RWPE1 (cell line): ENCODE data around the gene BICD2.
"Not testable (repeated sequence)": the region's sequence is repeated elsewhere in the genome, so short reads cannot be mapped to it uniquely, and the experiment has no call there.

Experiments used
- CTCF ChIA-PET: fragments of 350-600 bp; sonication (Branson Sonifier 250); formaldehyde crosslinking; extraction: SDS; loops from one replicate; lab custom pipeline; 2021; lab: Yijun Ruan, JAX
- POLR2A ChIA-PET: fragments of 400-600 bp; formaldehyde crosslinking; extraction: SDS; loops from one replicate; lab custom pipeline; 2020; ENCODE audit warnings: antibody characterized with exemption; ENCODE audit not compliant: low non-redundant PET; lab: Yijun Ruan, JAX
- DNase-seq: peaks from one replicate; pipeline ENCODE4 v3.0.0; 2012; ENCODE audit warnings: low spot score
- H3K27ac ChIP-seq: fragments of 450-650 bp; 2 replicates; pipeline ENCODE4 v1.5.1; 2017
- TF ChIP-seq, protein P1 (sequence below): fragments of 450-650 bp; conservative IDR thresholded peaks from 2 replicates; pipeline ENCODE4 v1.5.1; 2017; ENCODE audit warnings: low read depth, mild to moderate bottlenecking

The BICD2 gene

DNA sequence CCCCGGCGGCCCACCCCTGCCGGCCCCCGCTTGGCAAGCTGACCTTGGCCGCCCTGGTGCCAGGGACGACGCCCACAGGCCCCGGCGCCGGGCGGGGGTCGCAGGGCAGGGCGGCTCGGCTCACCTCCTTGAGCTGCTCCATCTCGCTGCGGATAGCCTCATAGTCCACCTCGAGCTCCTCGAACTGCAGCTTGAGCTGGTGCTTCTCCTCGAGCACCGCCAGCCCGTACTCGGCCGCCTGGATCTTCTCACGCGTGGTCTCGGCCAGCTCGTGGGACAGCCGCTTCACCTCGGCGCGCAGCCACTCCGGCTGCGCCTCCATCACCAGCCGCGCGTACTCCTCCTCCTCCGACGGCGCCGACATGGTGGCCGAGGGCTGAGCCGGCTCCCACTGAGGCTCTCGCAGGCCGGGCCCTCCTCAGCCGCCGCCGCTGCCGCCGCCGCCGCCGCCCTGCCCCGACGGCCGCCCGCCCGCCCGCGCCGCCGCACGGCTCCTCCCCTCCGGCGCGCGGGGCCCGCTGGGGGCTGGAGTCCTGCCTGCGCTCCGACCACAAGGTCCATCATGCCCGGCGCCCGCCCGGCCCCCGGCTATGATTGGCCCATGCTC is at the start of gene BICD2:
Gene BICD2 (minus strand): TSS at position 453 of the 607 bp plus-strand sequence. CDS start 89 bp downstream, at position 364.
- CTCF ChIA-PET: interaction anchor here (0.6 to 2.8 kb wide), 16 partner anchors 12 to 762 kb away, joined by 3 to 14 read pairs (median 4); no protein-coding TSS in a partner anchor
- H3K27ac ChIP-seq: peak within 1 kb of the TSS; percentile 98
- TF ChIP-seq, protein P1, sequence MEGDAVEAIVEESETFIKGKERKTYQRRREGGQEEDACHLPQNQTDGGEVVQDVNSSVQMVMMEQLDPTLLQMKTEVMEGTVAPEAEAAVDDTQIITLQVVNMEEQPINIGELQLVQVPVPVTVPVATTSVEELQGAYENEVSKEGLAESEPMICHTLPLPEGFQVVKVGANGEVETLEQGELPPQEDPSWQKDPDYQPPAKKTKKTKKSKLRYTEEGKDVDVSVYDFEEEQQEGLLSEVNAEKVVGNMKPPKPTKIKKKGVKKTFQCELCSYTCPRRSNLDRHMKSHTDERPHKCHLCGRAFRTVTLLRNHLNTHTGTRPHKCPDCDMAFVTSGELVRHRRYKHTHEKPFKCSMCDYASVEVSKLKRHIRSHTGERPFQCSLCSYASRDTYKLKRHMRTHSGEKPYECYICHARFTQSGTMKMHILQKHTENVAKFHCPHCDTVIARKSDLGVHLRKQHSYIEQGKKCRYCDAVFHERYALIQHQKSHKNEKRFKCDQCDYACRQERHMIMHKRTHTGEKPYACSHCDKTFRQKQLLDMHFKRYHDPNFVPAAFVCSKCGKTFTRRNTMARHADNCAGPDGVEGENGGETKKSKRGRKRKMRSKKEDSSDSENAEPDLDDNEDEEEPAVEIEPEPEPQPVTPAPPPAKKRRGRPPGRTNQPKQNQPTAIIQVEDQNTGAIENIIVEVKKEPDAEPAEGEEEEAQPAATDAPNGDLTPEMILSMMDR: no peak
- no peak for DNase-seq
- POLR2A ChIA-PET: interaction anchor here (1.0 to 1.2 kb wide), 3 partner anchors 26 to 47 kb away, joined by 3 to 7 read pairs (median 3); no protein-coding TSS in a partner anchor

GRCh38 chr9:92809629-92810326 is 45.1 kb upstream of the BICD2 start:
- DNase-seq, POLR2A ChIA-PET, H3K27ac ChIP-seq: not testable (repeated sequence)
- CTCF ChIA-PET: interaction anchor here (0.7 to 2.7 kb wide), 3 partner anchors 16 to 97 kb away, joined by 3 to 12 read pairs (median 3); no protein-coding TSS in a partner anchor

DNA sequence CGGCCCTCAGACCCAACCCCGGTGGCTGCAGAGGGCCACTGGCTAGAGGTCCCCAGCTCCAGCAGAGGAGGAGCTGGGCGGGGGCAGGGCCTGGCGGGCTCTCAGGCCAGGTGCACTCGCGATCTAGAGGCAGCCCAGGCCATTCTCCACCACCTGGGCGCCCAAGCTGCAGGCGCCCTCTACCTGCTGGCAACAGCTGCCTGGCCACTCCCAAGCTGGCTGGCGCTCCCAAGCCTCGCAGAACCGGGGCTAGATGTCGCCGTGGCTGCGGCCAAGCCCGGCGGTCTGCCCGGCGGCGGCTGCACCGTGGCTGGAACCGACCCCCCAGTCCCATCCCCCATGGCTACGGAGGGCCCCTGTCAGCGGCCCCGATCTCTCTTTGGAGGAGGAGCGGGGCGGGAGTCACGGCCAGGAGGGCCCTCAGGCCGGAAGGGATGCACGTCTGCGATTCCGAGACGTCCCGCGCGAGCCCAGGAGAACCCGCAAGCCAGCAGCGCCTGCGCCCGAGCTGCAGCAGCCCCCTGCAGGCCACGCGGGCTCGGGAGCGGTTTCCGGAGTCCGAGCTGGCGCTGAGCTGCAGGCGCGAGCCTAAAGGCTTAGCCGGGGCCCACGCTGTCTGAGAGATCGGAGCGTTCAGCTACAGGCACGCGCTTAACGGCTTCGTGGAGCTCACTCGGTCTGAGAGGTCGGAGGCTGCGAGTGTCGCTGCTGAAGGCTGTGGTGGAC is 44.3 kb upstream of the BICD2 start:
- CTCF ChIA-PET: interaction anchor here (0.6 to 2.7 kb wide), 11 partner anchors 16 to 692 kb away, joined by 3 to 12 read pairs (median 3); no protein-coding TSS in a partner anchor
- TF ChIP-seq, protein P1: peak; percentile 44
- H3K27ac ChIP-seq: no peak overlapping the region
- POLR2A ChIA-PET: no interaction called here
- peak; percentile 74 for DNase-seq

GRCh38 chr9:92807757-92808725 is 43.4 kb upstream of the BICD2 start:
- TF ChIP-seq, protein P1: no peak
- ChIA-PET POLR2A (no interaction called here), CTCF (interaction anchor here (0.5 to 2.7 kb wide), 8 partner anchors 15 to 670 kb away, joined by 3 to 12 read pairs (median 3); no protein-coding TSS in a partner anchor)
- no peak overlapping the region for H3K27ac ChIP-seq
- DNase-seq: no peak

DNA sequence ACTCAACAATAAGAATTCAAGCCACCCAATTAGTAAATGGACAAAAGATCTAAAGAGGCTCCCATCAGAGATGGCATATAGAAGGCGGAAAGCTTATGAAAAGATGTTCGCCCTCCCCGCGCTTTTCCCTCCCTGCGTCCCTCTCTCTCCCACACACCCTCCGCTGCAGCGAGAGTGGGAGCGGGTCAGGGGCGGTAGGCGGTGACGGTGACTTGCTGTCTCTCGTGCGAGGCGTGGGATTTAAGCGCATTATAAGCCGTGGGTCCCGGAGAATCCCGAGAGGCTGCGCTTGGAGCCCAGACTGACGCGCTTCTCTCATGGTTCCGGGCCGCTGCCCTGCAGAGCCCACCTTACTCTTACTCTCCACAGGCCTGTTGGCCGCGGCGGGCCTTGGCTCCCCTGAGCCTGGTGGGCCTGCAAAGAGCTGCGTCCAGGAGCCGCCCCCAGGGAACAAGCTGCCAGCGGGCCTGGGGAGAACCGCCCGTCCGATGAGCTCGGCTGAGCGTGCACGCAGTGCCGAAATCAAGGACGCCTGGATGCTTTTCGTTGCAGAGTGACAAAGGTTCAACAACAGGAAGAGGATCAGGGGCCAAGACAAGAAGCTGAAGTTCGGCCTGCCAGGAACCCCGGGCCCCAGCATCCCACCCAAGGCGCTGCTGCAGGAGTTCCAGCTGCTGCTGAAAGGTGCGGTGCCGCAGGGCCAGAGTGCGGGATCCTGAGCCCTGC is 42.6 kb upstream of the BICD2 start:
- no peak for DNase-seq
- POLR2A ChIA-PET: no interaction called here
- TF ChIP-seq, protein P1: no peak
- CTCF ChIA-PET: interaction anchor here (0.5 to 2.7 kb wide), 5 partner anchors 16 to 669 kb away, joined by 3 to 12 read pairs (median 3); no protein-coding TSS in a partner anchor
- H3K27ac ChIP-seq: no peak overlapping the region

- CTCF ChIA-PET: no interaction called here
- TF ChIP-seq, protein P1: no peak
- DNase-seq: no peak
Measured at GRCh38 chr9:92804727-92805126, 40.1 kb upstream of the BICD2 start.

More at GRCh38 chr9:92804727-92805126, 40.1 kb upstream of the BICD2 start:
- POLR2A ChIA-PET: no interaction called here
- no peak overlapping the region for H3K27ac ChIP-seq
